ENCODE data around the gene LELP1. TPM values are rescaled to one million over a fixed set of nuclear protein-coding genes. Genes with fewer than 3 reads are reported as not detected.
"Not testable (repeated sequence)": the region's sequence is repeated elsewhere in the genome, so short reads cannot be mapped to it uniquely, and the experiment has no call there.

LELP1 gene
- total RNA-seq, 1 experiment from 2014 or later = not detected

DNA sequence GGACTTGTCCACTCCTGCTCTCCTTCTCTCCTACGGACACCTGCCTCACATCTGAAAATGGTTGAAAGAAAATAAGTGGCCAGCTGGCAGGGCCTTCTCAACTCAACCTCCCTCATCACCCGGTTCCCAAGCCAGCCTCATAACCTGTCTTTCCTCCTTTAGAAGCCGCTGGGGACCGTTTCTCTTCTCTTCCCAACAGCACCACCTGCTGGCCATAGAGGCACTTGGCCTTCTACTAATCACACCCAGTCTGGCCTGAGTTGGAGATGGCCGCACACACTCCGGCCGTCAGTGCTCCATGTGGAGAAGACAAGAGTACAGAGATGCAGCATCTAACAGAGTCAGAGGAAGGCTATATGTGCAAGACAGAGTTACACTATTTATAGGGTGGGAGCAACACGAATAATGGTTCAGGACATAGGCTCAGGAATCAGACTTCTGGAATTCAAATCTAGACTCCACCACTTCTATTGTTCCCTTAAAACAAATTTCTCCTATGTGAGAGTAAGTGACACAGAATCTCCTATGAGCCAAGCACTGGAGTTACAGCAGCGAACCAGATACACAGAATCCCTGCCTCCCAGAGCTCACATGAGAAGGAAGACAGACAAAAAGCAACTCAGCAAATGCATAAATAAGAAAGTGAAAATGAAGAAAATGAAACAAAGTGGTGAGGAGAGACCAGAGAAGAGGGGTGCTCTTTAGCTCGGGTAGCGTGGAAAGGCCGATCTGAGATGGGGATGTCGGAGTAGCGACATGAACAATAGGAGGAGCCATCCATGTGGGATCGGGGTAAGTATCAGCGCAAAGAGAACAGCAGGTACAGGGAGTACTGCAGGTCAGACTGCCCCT lies 20.0 kb downstream of the LELP1 start:
- not testable (repeated sequence) for H2BK12ac ChIP-seq (ENCODE audit: insufficient read length, low read depth, low read length); H3K27me3 ChIP-seq (ENCODE audit: insufficient read depth, low read length); H4K20me1 ChIP-seq (ENCODE audit: control insufficient read depth, insufficient read depth, insufficient read length); H3K27ac Mint-ChIP-seq; H3K9me3 ChIP-seq (ENCODE audit: control insufficient read depth, low read depth, low read length); H3K56ac ChIP-seq (ENCODE audit: insufficient read length, low read depth, low read length); H4K91ac ChIP-seq (ENCODE audit: insufficient read length, low read depth, low read length); H3K23me2 ChIP-seq (ENCODE audit: insufficient read length, low read depth, low read length, poor library complexity, severe bottlenecking); H2BK5ac ChIP-seq (ENCODE audit: insufficient read length, low read length); H3K14ac ChIP-seq (ENCODE audit: insufficient read depth, low read length); H3K4me2 ChIP-seq (ENCODE audit: insufficient read depth, insufficient read length, low read length); H3K18ac ChIP-seq (ENCODE audit: insufficient read length, low read depth, low read length); H3K23ac ChIP-seq (ENCODE audit: insufficient read length, low read depth, low read length); H3K79me1 ChIP-seq (ENCODE audit: insufficient read depth, low read depth, low read length, poor library complexity, severe bottlenecking); H3K36me3 Mint-ChIP-seq (ENCODE audit: insufficient read depth in 1 of 3, low read depth in 3 of 3); H4K5ac ChIP-seq (ENCODE audit: insufficient read length, low read depth, low read length); H2BK120ac ChIP-seq (ENCODE audit: low read depth, low read length, poor library complexity, severe bottlenecking); H3T11ph ChIP-seq (ENCODE audit: low read length); H2AFZ ChIP-seq (ENCODE audit: low read length); H2AK5ac ChIP-seq (ENCODE audit: insufficient read length, low read length); H4K8ac ChIP-seq (replicated peaks; ENCODE audit: insufficient read length, low read depth, low read length); H3K4me1 ChIP-seq (ENCODE audit: insufficient read depth, low read length); H3K27ac ChIP-seq (ENCODE audit: insufficient read length, low read depth, low read length); H3K4me3 Mint-ChIP-seq; H3K4ac ChIP-seq (ENCODE audit: low read depth, low read length); H3K9ac ChIP-seq (ENCODE audit: extremely low read depth, insufficient read length, low read length); H3K9me3 Mint-ChIP-seq; H2BK20ac ChIP-seq (ENCODE audit: low read depth, low read length, poor library complexity, severe bottlenecking); H3K4me1 Mint-ChIP-seq; H3K79me2 ChIP-seq (ENCODE audit: insufficient read depth, low read length); H2BK15ac ChIP-seq (ENCODE audit: low read depth, low read length)
- peaks cover 12% of the 10 kb centered on the region for H3K27me3 Mint-ChIP-seq (ENCODE audit: low read depth)
- TF ChIP-seq, protein P1, sequence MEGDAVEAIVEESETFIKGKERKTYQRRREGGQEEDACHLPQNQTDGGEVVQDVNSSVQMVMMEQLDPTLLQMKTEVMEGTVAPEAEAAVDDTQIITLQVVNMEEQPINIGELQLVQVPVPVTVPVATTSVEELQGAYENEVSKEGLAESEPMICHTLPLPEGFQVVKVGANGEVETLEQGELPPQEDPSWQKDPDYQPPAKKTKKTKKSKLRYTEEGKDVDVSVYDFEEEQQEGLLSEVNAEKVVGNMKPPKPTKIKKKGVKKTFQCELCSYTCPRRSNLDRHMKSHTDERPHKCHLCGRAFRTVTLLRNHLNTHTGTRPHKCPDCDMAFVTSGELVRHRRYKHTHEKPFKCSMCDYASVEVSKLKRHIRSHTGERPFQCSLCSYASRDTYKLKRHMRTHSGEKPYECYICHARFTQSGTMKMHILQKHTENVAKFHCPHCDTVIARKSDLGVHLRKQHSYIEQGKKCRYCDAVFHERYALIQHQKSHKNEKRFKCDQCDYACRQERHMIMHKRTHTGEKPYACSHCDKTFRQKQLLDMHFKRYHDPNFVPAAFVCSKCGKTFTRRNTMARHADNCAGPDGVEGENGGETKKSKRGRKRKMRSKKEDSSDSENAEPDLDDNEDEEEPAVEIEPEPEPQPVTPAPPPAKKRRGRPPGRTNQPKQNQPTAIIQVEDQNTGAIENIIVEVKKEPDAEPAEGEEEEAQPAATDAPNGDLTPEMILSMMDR (conservative IDR thresholded peaks at IDR 0.05) = peak; percentile 78
- no CpG with 5 or more reads among the region's 16 CpGs for WGBS (ENCODE audit: extremely low coverage, insufficient read length, low lambda C conversion rate)
- DNase-seq = peak; percentile 39

All from H9 (cell line).